ENCODE measurements around the gene HRC. TPM values are rescaled to one million over a fixed set of nuclear protein-coding genes. Genes with fewer than 3 reads are reported as not detected.

The HRC gene
- total RNA-seq, 2 donors from 2014 or later, result 2.1 to 4.3 TPM

DNA sequence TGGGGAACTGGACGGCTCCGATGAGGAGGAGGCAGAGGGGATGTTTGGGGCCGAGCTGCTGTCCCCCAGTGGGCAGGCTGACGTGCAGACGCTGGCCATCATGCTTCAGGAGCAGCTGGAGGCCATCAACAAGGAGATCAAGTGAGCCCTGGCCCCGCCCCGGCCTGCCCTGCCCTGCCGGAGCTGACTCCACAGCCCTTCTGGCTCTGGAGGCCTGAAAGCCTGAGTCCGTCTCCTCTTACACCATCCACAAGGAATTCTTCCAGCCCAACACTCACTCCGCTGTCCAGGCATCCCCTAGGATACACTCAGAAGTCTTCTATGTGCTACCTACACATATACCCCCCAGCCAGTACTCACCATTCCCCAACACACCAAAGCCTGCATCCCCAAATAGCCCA lies 18.4 kb downstream of the HRC start:
- intact Hi-C loops (cut with DNase I), result no loop called here
- Histone ChIP-seq H3K27me3 (no peaks in the 10 kb centered on the region), H3K36me3 (replicated peaks in 1 of 2; ENCODE audit: insufficient read depth in 1 of 2, low read depth in 2 of 2) (no peaks in the 10 kb centered on the region), H3K4me1 (peaks cover 13% of the 10 kb centered on the region), H3K4me3 (no peak overlapping the region), H3K9me3 (no peaks in the 10 kb centered on the region), H3K27ac (no peak overlapping the region)
- no peak for DNase-seq
- 78 to 84% methylated on average over 5 to 10 of the region's 10 CpGs for WGBS, 2 donors
- TF ChIP-seq CTCF (IDR thresholded peaks at IDR 0.05), result no peak
- no peak for TF ChIP-seq POLR2A (IDR thresholded peaks at IDR 0.05)
- peak; percentile 9 for ATAC-seq

GRCh38 chr19:49135686-49136085 lies 19.5 kb downstream of the HRC start:
- Histone ChIP-seq H3K36me3 (replicated peaks in 1 of 2; ENCODE audit: insufficient read depth in 1 of 2, low read depth in 2 of 2) (no peaks in the 10 kb centered on the region), H3K9me3 (no peaks in the 10 kb centered on the region), H3K4me1 (peaks cover 13% of the 10 kb centered on the region), H3K27me3 (no peaks in the 10 kb centered on the region), H3K27ac (no peak overlapping the region), H3K4me3 (no peak overlapping the region)
- no peak for ATAC-seq
- no peak for DNase-seq
- intact Hi-C loops (cut with DNase I), result no loop called here
- WGBS, 2 donors, result 89 to 90% methylated on average over 5 of the region's 5 CpGs
- no peak for TF ChIP-seq POLR2A (IDR thresholded peaks at IDR 0.05)
- no peak for TF ChIP-seq CTCF (IDR thresholded peaks at IDR 0.05)

- TF ChIP-seq CTCF (IDR thresholded peaks at IDR 0.05) (no peak), POLR2A (IDR thresholded peaks at IDR 0.05) (no peak)
- no peaks in the 10 kb centered on the region for H3K27me3 ChIP-seq
- no peak overlapping the region for H3K4me3 ChIP-seq
- ATAC-seq (peak; percentile 72), DNase-seq (peak; percentile 64 to 77 (median 72))
- H3K27ac ChIP-seq, result no peak overlapping the region
- intact Hi-C loops (cut with DNase I), result no loop called here
- 49 to 66% methylated on average over 36 to 42 of the region's 42 CpGs for WGBS, 2 donors
- peaks cover 13% of the 10 kb centered on the region for H3K4me1 ChIP-seq
- H3K9me3 ChIP-seq, result no peaks in the 10 kb centered on the region
- no peaks in the 10 kb centered on the region for H3K36me3 ChIP-seq (replicated peaks in 1 of 2; ENCODE audit: insufficient read depth in 1 of 2, low read depth in 2 of 2)
These were observed 21.4 kb downstream of the HRC start for GRCh38 chr19:49133621-49134454.

DNA sequence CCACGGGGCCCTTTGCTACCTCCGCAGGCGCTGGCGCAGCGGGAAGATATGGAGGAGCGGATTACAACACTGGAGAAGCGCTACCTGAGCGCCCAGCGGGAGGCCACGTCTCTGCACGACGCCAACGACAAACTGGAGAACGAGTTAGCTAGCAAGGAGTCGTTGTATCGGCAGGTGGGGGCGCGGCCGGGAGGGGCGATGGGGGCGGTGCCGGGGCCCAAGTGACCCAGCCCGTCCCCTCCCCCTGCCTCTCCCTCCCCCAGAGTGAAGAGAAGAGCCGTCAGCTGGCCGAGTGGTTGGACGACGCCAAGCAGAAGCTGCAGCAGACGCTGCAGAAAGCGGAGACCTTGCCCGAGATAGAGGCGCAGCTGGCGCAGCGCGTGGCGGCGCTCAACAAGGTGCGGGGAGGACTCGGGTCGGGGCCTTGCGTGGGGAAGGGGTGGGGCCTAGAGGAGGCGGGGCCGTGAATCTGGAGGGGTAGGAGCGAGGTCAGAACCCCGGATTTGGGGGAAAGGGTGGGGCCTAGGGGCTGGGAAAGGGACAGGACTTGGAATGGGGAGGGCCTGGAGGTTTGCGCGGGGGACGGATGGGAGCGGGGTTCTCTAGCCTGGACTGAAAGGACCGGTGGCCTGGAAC lies 22.1 kb downstream of the HRC start:
- DNase-seq, result peak in 1 of 4 donors; percentile 19
- H3K36me3 ChIP-seq (replicated peaks in 1 of 2; ENCODE audit: insufficient read depth in 1 of 2, low read depth in 2 of 2), result no peaks in the 10 kb centered on the region
- TF ChIP-seq CTCF (IDR thresholded peaks at IDR 0.05) (no peak), POLR2A (IDR thresholded peaks at IDR 0.05) (no peak)
- peak; percentile 13 for ATAC-seq
- H3K9me3 ChIP-seq, result no peaks in the 10 kb centered on the region
- no peaks in the 10 kb centered on the region for H3K27me3 ChIP-seq
- intact Hi-C loops (cut with DNase I), result no loop called here
- 28 to 35% methylated on average over 26 to 47 of the region's 49 CpGs for WGBS, 2 donors
- H3K27ac ChIP-seq, result no peak overlapping the region
- H3K4me1 ChIP-seq, result peaks cover 21% of the 10 kb centered on the region
- no peak overlapping the region for H3K4me3 ChIP-seq

All from body of pancreas (tissue), 4 donors.